MCF 10A (cell line): ENCODE measurements around the gene DYSF. TPM values are rescaled to one million over a fixed set of nuclear protein-coding genes. Genes with fewer than 3 reads are reported as not detected.

Experiments
- BruUV-seq: library from RNA; stranded (reverse); fragments of 400-500 nt; replicated peaks from 2 replicates; lab custom pipeline; 2021; lab: Mats Ljungman, UMichigan
- CTCF ChIA-PET: fragments of 300-600 bp; sonication (Branson Sonifier 250); formaldehyde crosslinking; extraction: SDS; loops from one replicate; lab custom pipeline; 2021; ENCODE audit warnings: antibody characterized with exemption, inconsistent platforms; lab: Yijun Ruan, JAX
- POLR2A ChIA-PET: fragments of 300-600, 350-650 bp; sonication (Branson Sonifier 250); formaldehyde crosslinking; extraction: SDS; loops from one replicate; lab custom pipeline; 2020; ENCODE audit warnings: antibody characterized with exemption, inconsistent platforms; lab: Yijun Ruan, JAX
- DNase-seq: peaks from one replicate; pipeline ENCODE4 v3.0.0-alpha.2; 2018; ENCODE audit not compliant: unreplicated experiment
- H3K27ac Mint-ChIP-seq: one replicate; pipeline ENCODE4 v1.8.0; 2022; ENCODE audit warnings: mild to moderate bottlenecking, low read depth, mixed read lengths; ENCODE audit not compliant: unreplicated experiment
- H3K27me3 Mint-ChIP-seq: one replicate; pipeline ENCODE4 v1.8.0; 2022; ENCODE audit warnings: mixed read lengths; ENCODE audit not compliant: insufficient read depth, unreplicated experiment
- H3K36me3 Mint-ChIP-seq: one replicate; pipeline ENCODE4 v1.8.0; 2022; ENCODE audit warnings: mild to moderate bottlenecking, moderate library complexity, mixed read lengths; ENCODE audit not compliant: insufficient read depth, unreplicated experiment
- H3K4me1 Mint-ChIP-seq: one replicate; pipeline ENCODE4 v1.8.0; 2022; ENCODE audit warnings: mixed read lengths; ENCODE audit not compliant: insufficient read depth, unreplicated experiment
- H3K4me3 Mint-ChIP-seq: one replicate; pipeline ENCODE4 v1.8.0; 2022; ENCODE audit warnings: mild to moderate bottlenecking, moderate library complexity, mixed read lengths; ENCODE audit not compliant: unreplicated experiment
- H3K9me3 Mint-ChIP-seq: one replicate; pipeline ENCODE4 v1.8.0; 2022; ENCODE audit warnings: mixed read lengths; ENCODE audit not compliant: unreplicated experiment
- intact Hi-C: fragments of 100-400 bp; cut with micrococcal nuclease; formaldehyde crosslinking; loops from 2 replicates; pipeline ENCODE4 v1.14.1; 2022
- total RNA-seq: library from RNA; stranded (reverse); gene quantifications from 2 replicates; pipeline ENCODE4 v1.2.3, GENCODE V29; 2022
- TF ChIP-seq, protein P1 (sequence below): fragments of 200-600 bp; IDR thresholded peaks from one replicate; pipeline ENCODE4 v1.8.0; 2022; ENCODE audit warnings: antibody characterized with exemption, mild to moderate bottlenecking; ENCODE audit not compliant: unreplicated experiment

The DYSF gene
- total RNA-seq, 1 experiment from 2014 or later, result 2.0 TPM

DNA sequence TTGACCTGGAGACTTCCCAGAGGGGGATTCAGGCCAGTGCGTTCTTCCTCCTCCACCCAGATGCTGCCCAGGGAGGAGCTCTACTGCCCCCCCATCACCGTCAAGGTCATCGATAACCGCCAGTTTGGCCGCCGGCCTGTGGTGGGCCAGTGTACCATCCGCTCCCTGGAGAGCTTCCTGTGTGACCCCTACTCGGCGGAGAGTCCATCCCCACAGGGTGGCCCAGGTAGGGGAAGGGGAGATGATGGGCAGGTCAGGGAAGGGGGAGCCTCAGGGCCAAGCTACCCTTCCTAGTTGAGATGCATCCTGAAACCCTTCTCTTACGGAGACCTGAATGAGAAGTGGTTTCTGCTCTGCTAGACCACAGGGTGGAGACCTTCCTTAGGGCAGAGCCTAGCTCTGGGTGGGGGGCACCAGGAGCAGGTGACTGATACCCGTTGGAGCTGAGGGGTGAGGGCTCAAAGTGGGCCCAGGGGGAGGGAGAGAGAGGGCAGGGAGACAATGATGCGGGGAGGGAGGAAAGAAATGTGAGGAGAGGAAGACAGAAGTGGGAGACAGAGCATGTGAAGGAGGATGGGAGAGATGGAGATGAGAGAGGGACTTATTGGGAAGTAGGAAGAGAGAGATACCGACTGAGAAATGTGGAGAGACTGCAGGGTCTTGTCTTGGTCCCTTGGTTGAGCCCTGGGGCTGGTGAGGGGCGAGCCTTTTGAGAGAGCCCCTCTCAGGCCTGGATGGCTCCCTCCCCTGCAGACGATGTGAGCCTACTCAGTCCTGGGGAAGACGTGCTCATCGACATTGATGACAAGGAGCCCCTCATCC is 159.4 kb downstream of the DYSF start:
- H3K27me3 Mint-ChIP-seq, result peaks cover 22% of the 10 kb centered on the region
- no peaks in the 10 kb centered on the region for H3K9me3 Mint-ChIP-seq
- TF ChIP-seq, protein P1, sequence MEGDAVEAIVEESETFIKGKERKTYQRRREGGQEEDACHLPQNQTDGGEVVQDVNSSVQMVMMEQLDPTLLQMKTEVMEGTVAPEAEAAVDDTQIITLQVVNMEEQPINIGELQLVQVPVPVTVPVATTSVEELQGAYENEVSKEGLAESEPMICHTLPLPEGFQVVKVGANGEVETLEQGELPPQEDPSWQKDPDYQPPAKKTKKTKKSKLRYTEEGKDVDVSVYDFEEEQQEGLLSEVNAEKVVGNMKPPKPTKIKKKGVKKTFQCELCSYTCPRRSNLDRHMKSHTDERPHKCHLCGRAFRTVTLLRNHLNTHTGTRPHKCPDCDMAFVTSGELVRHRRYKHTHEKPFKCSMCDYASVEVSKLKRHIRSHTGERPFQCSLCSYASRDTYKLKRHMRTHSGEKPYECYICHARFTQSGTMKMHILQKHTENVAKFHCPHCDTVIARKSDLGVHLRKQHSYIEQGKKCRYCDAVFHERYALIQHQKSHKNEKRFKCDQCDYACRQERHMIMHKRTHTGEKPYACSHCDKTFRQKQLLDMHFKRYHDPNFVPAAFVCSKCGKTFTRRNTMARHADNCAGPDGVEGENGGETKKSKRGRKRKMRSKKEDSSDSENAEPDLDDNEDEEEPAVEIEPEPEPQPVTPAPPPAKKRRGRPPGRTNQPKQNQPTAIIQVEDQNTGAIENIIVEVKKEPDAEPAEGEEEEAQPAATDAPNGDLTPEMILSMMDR, result no peak
- H3K27ac Mint-ChIP-seq, result no peak overlapping the region
- DNase-seq, result no peak
- ChIA-PET CTCF (interaction anchor here (0.6 to 5.0 kb wide), 5 partner anchors 58 to 1162 kb away, joined by 3 to 60 read pairs (median 3); no protein-coding TSS in a partner anchor), POLR2A (interaction anchor here (0.7 kb wide), 1 partner anchor 1978 kb away, joined by 3 read pairs; no protein-coding TSS in a partner anchor)
- intact Hi-C loops, result loop anchor here (5.0 kb wide), 1 partner anchor 535 kb away; the partner anchor contains the start of gene CYP26B1
- H3K4me3 Mint-ChIP-seq, result no peak overlapping the region
- H3K36me3 Mint-ChIP-seq, result no peaks in the 10 kb centered on the region
- H3K4me1 Mint-ChIP-seq, result peaks cover 5% of the 10 kb centered on the region
- no TSS peak for BruUV-seq

DNA sequence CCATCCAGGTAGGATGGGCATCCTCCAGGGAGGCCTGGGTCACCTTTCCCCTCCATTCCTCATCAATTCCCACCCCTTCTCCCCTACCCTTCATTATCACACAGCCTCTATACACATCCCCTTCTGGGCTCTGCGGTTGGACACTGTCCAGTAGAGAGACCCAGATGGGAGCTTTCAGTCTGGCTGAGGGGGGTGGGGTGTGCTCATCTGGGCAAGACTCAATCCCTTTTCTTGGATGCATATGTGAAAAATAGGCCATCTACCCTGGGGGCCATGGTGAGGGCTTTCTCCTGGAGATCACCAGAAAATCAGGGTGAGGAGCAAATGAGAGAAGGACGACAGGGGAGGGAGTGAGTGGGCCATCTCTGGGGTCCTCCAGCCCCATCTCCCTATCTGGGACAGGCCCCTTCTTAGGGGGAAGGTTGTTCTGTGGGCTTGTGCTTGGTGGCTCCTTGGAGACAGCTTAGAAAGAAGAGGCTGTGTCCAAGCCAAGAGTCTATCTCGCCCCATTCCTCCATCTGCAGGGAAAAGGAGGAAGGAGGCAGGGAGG is 160.1 kb downstream of the DYSF start:
- peaks cover 5% of the 10 kb centered on the region for H3K4me1 Mint-ChIP-seq
- ChIA-PET CTCF (interaction anchor here (0.5 to 5.0 kb wide), 2 partner anchors 184 to 525 kb away, joined by 3 to 60 read pairs; no protein-coding TSS in a partner anchor), POLR2A (no interaction called here)
- no TSS peak for BruUV-seq
- DNase-seq, result no peak
- no peaks in the 10 kb centered on the region for H3K36me3 Mint-ChIP-seq
- TF ChIP-seq, protein P1, result no peak
- intact Hi-C loops, result loop anchor here (5.0 kb wide), 1 partner anchor 534 kb away; the partner anchor contains the start of gene CYP26B1
- no peak overlapping the region for H3K27ac Mint-ChIP-seq
- H3K4me3 Mint-ChIP-seq, result no peak overlapping the region
- no peaks in the 10 kb centered on the region for H3K9me3 Mint-ChIP-seq
- peaks cover 15% of the 10 kb centered on the region for H3K27me3 Mint-ChIP-seq

DNA sequence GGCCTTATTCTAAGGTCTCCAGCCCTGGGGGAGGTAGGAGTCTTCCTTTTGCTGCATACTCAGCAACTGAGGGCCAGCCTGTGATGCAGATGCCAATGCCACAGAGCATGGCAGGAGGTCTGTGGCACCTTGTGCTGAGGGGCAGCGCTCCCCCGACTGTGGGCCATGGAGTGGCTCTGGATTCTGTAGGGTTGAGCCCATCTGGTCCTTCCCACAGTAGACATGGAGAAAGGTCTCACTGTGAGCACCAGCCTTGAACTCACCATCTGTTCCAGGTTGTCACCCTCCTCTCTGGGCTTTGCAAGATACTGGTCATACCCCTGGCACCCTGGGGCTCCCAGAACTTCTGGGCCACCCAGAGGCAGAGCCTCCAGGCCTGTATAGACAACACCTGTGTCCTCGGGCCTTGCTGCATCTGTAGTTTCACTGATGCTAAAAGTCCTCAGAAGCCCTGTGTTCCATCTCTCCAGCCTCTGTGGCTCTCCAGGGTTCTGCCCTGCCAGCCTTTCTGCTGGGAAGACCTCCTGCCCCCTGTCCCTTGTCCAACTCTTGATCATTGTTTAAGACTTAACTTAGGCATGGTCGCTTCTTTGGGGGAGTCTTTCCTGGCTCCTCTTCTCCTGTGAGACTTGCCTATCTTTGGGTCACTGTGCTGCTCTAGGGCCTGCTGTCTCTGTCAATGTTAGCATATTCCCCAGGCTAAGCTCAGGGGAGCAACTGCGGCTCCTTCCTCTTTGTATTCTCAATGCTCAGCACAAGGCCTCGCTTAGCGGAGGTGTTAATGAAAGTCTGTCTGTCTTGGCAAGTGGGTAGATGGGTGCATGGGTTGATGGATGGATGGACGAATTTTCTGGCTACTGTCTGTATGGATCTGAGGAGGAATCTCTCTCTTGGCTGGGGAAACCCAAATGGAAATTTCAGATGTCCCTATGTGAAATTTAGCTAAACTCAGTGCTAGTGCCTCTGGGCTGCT is 160.9 kb downstream of the DYSF start:
- Mint-ChIP-seq H3K4me3 (no peak overlapping the region), H3K4me1 (peaks cover 5% of the 10 kb centered on the region), H3K27ac (no peak overlapping the region), H3K36me3 (no peaks in the 10 kb centered on the region), H3K9me3 (no peaks in the 10 kb centered on the region), H3K27me3 (peaks cover 11% of the 10 kb centered on the region)
- POLR2A ChIA-PET, result no interaction called here
- CTCF ChIA-PET, result interaction anchor here (0.5 to 1.0 kb wide), 4 partner anchors 15 to 536 kb away, joined by 3 to 4 read pairs (median 3); no protein-coding TSS in a partner anchor
- TF ChIP-seq, protein P1, result no peak
- BruUV-seq, result no TSS peak
- DNase-seq, result no peak
- intact Hi-C loops, result loop anchor here (5.0 kb wide), 1 partner anchor 533 kb away; the partner anchor contains the start of gene CYP26B1
